T-helper 2 cell treated with Interferon-gamma antibody and Interleukin-4, amounts not matched to agents 5 μg/mL and 100 μg/mL, for 36 hours (primary cell): ENCODE results near the gene ABL1.

Source experiments
- DNase-seq: peaks from one replicate; pipeline ENCODE4 v3.0.0; 2021; ENCODE audit warnings: low spot score
- H3K27ac Mint-ChIP-seq: one replicate; pipeline ENCODE4 v1.8.0; 2021; ENCODE audit warnings: mild to moderate bottlenecking, mixed read lengths
- H3K27me3 Mint-ChIP-seq: one replicate; pipeline ENCODE4 v1.8.0; 2021; ENCODE audit warnings: low read depth, mixed read lengths
- H3K36me3 Mint-ChIP-seq: one replicate; pipeline ENCODE4 v1.8.0; 2021; ENCODE audit warnings: low read depth, mixed read lengths
- H3K4me1 Mint-ChIP-seq: one replicate; pipeline ENCODE4 v1.8.0; 2021; ENCODE audit warnings: low read depth, mixed read lengths
- H3K4me3 Mint-ChIP-seq: one replicate; pipeline ENCODE4 v1.8.0; 2022; ENCODE audit warnings: mild to moderate bottlenecking, moderate library complexity, mixed read lengths
- H3K9me3 Mint-ChIP-seq: one replicate; pipeline ENCODE4 v1.8.0; 2021; ENCODE audit warnings: mixed read lengths

ABL1 gene

DNA sequence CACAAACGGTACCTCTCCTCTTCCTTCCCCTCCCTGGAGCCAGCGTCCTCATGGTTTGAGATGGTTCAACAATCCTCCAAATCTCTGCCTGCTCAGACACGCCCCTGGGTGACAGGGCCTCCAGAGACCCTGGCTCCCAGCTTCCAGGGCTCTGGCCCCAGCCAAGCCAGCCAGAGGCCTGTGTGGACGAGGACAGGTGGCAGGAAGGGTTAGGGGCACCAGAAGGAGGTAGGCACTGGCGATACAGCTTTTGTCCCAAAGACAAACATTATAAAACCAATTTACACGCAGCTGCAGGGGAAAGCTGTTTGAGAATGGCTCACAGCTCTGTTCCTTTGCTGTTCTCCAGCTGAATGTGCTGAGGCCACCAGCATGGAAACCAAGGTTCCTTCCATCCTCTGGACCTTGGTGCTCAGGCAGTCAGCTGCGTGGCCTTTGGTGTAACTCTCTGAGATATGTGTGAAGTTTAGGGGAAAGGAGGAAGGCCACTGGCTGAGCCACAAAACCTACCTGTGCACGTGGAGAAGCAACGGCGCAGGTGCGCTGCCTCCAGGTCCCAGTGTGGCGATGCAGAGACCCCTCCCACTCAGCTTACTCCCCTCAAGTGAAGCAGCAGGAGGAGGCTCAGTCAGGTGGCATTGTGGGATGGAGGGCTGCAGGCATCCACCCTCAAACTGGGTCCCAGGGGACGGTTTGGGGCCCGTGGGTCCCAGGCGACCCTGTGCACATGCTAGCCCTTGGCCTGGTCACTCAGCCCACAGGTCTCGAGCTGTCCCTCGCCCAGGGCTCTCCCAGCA lies 65.8 kb downstream of the ABL1 start:
- DNase-seq, result no peak
- Mint-ChIP-seq H3K27me3 (no peaks in the 10 kb centered on the region), H3K9me3 (no peaks in the 10 kb centered on the region), H3K4me1 (no peaks in the 10 kb centered on the region), H3K4me3 (no peak overlapping the region), H3K36me3 (no peaks in the 10 kb centered on the region), H3K27ac (no peak overlapping the region)

GRCh38 chr9:130901498-130902203 lies 66.6 kb downstream of the ABL1 start:
- H3K4me3 Mint-ChIP-seq, result no peak overlapping the region
- DNase-seq, result no peak
- no peaks in the 10 kb centered on the region for H3K9me3 Mint-ChIP-seq
- H3K36me3 Mint-ChIP-seq, result no peaks in the 10 kb centered on the region
- no peaks in the 10 kb centered on the region for H3K27me3 Mint-ChIP-seq
- H3K27ac Mint-ChIP-seq, result no peak overlapping the region
- H3K4me1 Mint-ChIP-seq, result no peaks in the 10 kb centered on the region

- Mint-ChIP-seq H3K9me3 (no peaks in the 10 kb centered on the region), H3K4me3 (no peak overlapping the region), H3K27ac (no peak overlapping the region), H3K27me3 (no peaks in the 10 kb centered on the region), H3K4me1 (no peaks in the 10 kb centered on the region), H3K36me3 (no peaks in the 10 kb centered on the region)
- no peak for DNase-seq
Observed at GRCh38 chr9:130902204-130903185, 67.4 kb downstream of the ABL1 start.

DNA sequence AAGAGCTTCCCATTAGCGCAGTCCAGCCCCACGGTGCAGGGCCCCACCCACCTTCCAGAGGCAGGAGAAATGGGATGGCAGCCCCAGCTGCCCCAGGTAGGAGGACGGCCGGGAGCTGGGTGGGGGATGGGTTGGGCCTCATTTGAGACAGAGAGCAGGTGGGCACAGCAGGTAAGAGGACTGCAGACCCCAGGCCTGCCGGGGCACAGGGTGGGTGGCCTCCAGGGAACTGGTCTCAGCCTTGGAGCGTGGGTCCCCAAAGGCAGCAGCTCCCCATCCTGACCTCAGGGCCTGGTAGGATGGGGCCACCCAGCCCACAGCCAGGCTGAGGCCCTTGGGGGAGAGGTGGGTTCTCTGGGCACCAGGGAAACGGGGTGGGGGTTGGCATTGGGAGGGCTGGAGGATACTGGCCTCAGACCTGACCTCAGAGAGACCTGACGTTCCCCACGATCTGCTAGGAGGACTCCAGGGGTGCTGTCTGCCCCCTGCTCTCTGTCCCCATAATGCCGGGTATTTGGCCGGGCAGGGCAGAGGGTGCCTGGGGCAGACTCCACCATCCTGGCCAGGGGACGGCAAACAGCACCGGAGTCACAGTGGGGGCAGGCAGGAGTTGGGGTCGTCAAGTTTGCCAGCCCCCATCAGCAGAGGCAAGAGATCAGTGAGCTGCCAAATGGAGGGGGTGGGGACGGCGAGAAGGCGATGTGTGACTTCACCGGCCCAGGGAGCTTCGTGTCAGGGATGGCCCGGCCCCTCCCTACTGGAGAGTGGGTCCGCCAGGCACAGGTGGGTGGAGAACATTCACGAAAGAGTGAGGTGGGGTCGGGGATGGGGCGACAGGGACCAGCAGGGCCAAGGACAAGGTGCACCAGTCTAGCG lies 68.4 kb downstream of the ABL1 start:
- no peaks in the 10 kb centered on the region for H3K9me3 Mint-ChIP-seq
- no peaks in the 10 kb centered on the region for H3K36me3 Mint-ChIP-seq
- DNase-seq, result no peak
- H3K4me1 Mint-ChIP-seq, result no peaks in the 10 kb centered on the region
- H3K4me3 Mint-ChIP-seq, result no peak overlapping the region
- H3K27ac Mint-ChIP-seq, result no peak overlapping the region
- no peaks in the 10 kb centered on the region for H3K27me3 Mint-ChIP-seq

GRCh38 chr9:130904070-130905044 lies 69.3 kb downstream of the ABL1 start:
- Mint-ChIP-seq H3K4me3 (no peak overlapping the region), H3K27me3 (no peaks in the 10 kb centered on the region), H3K36me3 (no peaks in the 10 kb centered on the region), H3K27ac (no peak overlapping the region), H3K4me1 (no peaks in the 10 kb centered on the region), H3K9me3 (no peaks in the 10 kb centered on the region)
- no peak for DNase-seq

GRCh38 chr9:130905125-130905901 lies 70.3 kb downstream of the ABL1 start:
- no peaks in the 10 kb centered on the region for H3K4me1 Mint-ChIP-seq
- H3K9me3 Mint-ChIP-seq, result no peaks in the 10 kb centered on the region
- H3K27ac Mint-ChIP-seq, result no peak overlapping the region
- no peak overlapping the region for H3K4me3 Mint-ChIP-seq
- H3K36me3 Mint-ChIP-seq, result no peaks in the 10 kb centered on the region
- H3K27me3 Mint-ChIP-seq, result no peaks in the 10 kb centered on the region
- no peak for DNase-seq

DNA sequence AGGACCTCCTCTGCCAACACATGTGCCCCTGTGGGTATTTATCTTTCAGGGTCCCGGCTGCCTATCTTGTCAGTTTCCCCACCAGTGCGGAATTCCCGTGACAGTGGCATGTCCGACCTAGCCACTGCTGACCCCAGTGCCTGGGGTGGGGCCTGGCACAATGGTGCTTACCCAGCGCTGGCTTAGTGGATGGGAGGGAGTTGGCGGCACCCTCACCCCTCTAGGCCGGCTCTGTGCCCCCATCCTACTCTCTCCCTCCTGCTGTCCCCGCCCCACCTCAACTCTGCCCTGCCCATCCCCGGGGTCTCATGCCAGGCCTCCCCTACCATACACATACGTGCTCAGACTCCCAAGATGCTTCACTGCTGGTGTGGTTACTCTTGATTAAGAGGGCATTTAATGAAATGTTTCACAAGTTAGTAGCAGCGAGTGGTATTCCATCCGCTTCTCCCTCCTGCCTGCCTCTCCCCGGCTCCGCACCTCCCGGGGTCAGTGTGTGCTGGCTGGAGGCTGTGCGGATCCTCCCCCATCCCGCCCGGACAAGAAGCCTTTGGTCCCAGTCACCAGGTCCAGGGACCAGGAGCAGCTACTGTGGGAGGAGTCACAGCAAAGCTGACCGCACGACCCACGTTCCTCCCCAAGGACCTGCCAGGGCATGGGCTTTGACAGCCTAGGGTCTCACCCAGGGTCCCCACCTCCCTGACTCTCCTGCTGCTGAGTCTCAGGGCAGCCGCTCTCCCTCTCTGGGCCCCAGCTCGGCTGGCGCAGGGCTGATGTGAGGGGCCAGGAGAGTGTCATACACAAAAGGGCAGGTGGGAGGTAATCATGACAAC lies 71.1 kb downstream of the ABL1 start:
- no peaks in the 10 kb centered on the region for H3K36me3 Mint-ChIP-seq
- no peaks in the 10 kb centered on the region for H3K27me3 Mint-ChIP-seq
- H3K4me3 Mint-ChIP-seq, result no peak overlapping the region
- no peaks in the 10 kb centered on the region for H3K9me3 Mint-ChIP-seq
- no peak for DNase-seq
- no peak overlapping the region for H3K27ac Mint-ChIP-seq
- no peaks in the 10 kb centered on the region for H3K4me1 Mint-ChIP-seq

DNA sequence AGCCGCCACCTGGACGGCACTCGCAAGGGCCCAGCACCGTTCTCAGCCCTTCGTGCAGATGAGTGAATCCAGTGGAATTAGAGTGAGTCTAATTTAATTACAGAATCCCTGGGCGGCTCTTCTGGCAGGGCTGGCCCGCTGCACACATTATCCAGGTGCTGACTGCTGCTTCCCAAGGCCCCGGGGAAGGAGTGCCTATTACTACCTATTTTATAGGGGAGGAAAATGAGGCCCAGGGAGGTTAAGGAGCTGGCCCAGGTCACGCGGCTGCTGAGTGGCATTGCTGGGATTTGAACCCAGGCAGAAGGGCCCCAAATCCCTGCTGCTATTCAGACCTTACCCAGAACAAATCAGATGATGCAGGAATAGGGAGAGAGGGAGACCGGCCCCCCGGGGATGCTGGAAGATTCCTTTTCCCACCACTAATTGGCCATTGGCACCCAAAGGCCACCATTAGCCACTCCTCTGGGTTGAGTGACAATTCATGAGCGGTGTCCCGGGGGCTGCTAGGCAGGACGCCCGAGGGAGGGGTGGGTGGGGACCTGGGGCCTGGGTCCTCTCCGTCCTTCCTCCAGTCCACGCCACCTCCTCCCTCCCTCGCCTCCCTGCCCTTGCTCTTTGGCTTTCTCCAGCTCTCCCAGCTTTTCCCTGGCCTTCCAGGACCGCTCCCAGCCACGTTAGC lies 71.8 kb downstream of the ABL1 start:
- no peaks in the 10 kb centered on the region for H3K9me3 Mint-ChIP-seq
- no peaks in the 10 kb centered on the region for H3K27me3 Mint-ChIP-seq
- no peaks in the 10 kb centered on the region for H3K36me3 Mint-ChIP-seq
- DNase-seq, result no peak
- no peak overlapping the region for H3K4me3 Mint-ChIP-seq
- no peak overlapping the region for H3K27ac Mint-ChIP-seq
- H3K4me1 Mint-ChIP-seq, result no peaks in the 10 kb centered on the region

DNA sequence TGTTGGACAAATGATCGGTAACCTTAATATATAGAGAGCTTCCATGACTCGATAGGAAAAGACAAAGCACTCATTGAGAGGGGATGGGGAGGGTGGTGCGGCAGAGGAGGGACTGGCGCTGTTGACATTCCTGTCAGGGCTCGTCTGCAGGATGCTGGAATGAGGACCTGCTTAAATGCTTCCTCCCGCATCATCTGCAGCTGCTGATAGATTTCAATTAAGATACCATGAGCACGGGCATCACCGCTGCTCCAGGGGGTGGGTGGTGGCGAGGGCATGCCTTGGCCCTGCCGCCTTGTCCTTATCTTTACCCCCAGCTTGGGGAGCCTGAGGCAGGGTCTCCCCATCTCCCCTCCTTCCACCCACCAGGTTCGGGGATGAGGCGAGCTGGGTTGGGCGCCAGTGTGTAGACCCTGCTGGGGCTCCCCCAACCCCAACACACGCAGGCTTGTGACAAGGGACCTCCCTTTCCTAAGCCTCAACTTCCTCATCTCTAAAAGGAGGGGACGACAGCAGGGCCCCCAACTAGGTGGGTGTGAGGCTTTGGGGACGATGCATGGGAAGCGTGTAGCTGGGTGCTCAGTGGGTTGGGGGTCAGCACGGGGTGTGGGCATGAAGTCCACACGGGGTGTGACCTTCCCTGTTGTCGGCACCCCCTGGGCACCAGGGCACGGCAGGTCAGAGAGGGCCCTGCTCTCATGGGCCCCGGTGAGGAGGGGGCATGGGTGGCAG lies 73.3 kb downstream of the ABL1 start:
- no peak overlapping the region for H3K27ac Mint-ChIP-seq
- H3K4me1 Mint-ChIP-seq, result no peaks in the 10 kb centered on the region
- H3K4me3 Mint-ChIP-seq, result no peak overlapping the region
- no peaks in the 10 kb centered on the region for H3K9me3 Mint-ChIP-seq
- DNase-seq, result no peak
- no peaks in the 10 kb centered on the region for H3K27me3 Mint-ChIP-seq
- no peaks in the 10 kb centered on the region for H3K36me3 Mint-ChIP-seq

GRCh38 chr9:130908878-130909355 lies 73.9 kb downstream of the ABL1 start:
- no peaks in the 10 kb centered on the region for H3K9me3 Mint-ChIP-seq
- H3K27ac Mint-ChIP-seq, result no peak overlapping the region
- H3K36me3 Mint-ChIP-seq, result no peaks in the 10 kb centered on the region

More at GRCh38 chr9:130908878-130909355, 73.9 kb downstream of the ABL1 start:
- H3K4me1 Mint-ChIP-seq, result no peaks in the 10 kb centered on the region
- H3K4me3 Mint-ChIP-seq, result no peak overlapping the region
- DNase-seq, result no peak
- H3K27me3 Mint-ChIP-seq, result no peaks in the 10 kb centered on the region
